K562 (cell line): ENCODE measurements around the gene RGL2. TPM values are rescaled to one million over a fixed set of nuclear protein-coding genes. Genes with fewer than 3 reads are reported as not detected.

Experiments used
- CAMTA2 ChIP-seq: fragments of 250-450 bp; sonication (Bioruptor Pico); conservative IDR thresholded peaks from 2 replicates; pipeline ENCODE4 v1.5.1; 2022
- CEBPZ ChIP-seq: fragments of 150-350 bp; IDR thresholded peaks from 2 replicates; pipeline ENCODE4 v1.6.1; 2014; ENCODE audit warnings: low read depth, mild to moderate bottlenecking, low read length, borderline replicate concordance
- KDM5B ChIP-seq: fragments of 200-600 bp; sonication (generic); IDR thresholded peaks from 2 replicates; pipeline ENCODE4 v1.6.1; 2012; ENCODE audit warnings: low read depth, mild to moderate bottlenecking, moderate library complexity, low read length, control low read depth, inconsistent platforms; ENCODE audit not compliant: insufficient replicate concordance
- TBP ChIP-seq: optimal IDR thresholded peaks from 2 replicates; pipeline ENCODE3; 2011; ENCODE audit warnings: low read depth, low read length, improper control_type of control experiment
- polyA plus RNA-seq, 8 experiments: library from polyadenylated mRNA; depleted of rRNA in 4 of 8; stranded (reverse) in 5 of 8; unstranded in 3 of 8; fragments of >200 nt; fragmentation: Nextera tagmentation in 2 of 8; fragmentation: Illumina TruSeq in 1 of 8; extraction: Ambion mirVana in 2 of 8; extraction: Trizol in 1 of 8; gene quantifications; 2 replicates each; pipeline versions ENCODE4 v1.2.1 to v1.2.3, GENCODE V29; 2011 to 2014; ENCODE audit warnings: inconsistent platforms in 1 of 8, missing spikeins in 1 of 8
- total RNA-seq, 7 experiments: library from RNA; depleted of rRNA in 6 of 7; stranded (reverse); fragments of >200 nt in 6 of 7; fragmentation: Illumina TruSeq in 2 of 7; extraction: Trizol in 2 of 7; gene quantifications; 2 replicates each; pipeline versions ENCODE4 v1.2.1 to v1.2.3, GENCODE V29; 2011 to 2021; ENCODE audit warnings: low replicate concordance in 1 of 7
- TF ChIP-seq, protein P1 (sequence below), 3 experiments: fragments of 200-800 bp in 1 of 3; sonication (Bioruptor generic) in 1 of 3; sonication (generic) in 1 of 3; formaldehyde crosslinking in 1 of 3; IDR thresholded peaks; 2 replicates each; pipeline versions ENCODE4 v1.6.1 to v1.8.0; 2016 to 2022; ENCODE audit warnings: mild to moderate bottlenecking in 2 of 3, missing compliant biosample characterization in 2 of 3, missing genetic modification characterization in 2 of 3, missing genetic modification reagents in 1 of 3
- TF ChIP-seq, protein P2 (sequence below): fragments of 250-450 bp; sonication (Bioruptor Pico); IDR thresholded peaks from 2 replicates; pipeline ENCODE4 v1.4.0; 2020; ENCODE audit warnings: mild to moderate bottlenecking, moderate library complexity, borderline replicate concordance

RGL2 gene
- total and polyA plus RNA-seq, 9 of the 15 experiments (the other 6 are each of a cell fraction or from before 2014, with no cell fraction given), result 1.8 to 57.1 (median 19.5) TPM

- peak; percentile 7 for TF ChIP-seq KDM5B
- TF ChIP-seq TBP, result no peak
- TF ChIP-seq, protein P1, sequence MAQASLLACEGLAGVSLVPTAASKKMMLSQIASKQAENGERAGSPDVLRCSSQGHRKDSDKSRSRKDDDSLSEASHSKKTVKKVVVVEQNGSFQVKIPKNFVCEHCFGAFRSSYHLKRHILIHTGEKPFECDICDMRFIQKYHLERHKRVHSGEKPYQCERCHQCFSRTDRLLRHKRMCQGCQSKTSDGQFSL (CRISPR knock-in tag; IDR thresholded peaks at IDR 0.05), result 0 out of 2 replicates have a peak, but pooled peaks have one; percentile 17
- TF ChIP-seq, protein P1 (tag; IDR thresholded peaks at IDR 0.05), result no peak
- TF ChIP-seq CAMTA2 (CRISPR knock-in tag), result no peak
- no peak for TF ChIP-seq CEBPZ
- TF ChIP-seq, protein P2, sequence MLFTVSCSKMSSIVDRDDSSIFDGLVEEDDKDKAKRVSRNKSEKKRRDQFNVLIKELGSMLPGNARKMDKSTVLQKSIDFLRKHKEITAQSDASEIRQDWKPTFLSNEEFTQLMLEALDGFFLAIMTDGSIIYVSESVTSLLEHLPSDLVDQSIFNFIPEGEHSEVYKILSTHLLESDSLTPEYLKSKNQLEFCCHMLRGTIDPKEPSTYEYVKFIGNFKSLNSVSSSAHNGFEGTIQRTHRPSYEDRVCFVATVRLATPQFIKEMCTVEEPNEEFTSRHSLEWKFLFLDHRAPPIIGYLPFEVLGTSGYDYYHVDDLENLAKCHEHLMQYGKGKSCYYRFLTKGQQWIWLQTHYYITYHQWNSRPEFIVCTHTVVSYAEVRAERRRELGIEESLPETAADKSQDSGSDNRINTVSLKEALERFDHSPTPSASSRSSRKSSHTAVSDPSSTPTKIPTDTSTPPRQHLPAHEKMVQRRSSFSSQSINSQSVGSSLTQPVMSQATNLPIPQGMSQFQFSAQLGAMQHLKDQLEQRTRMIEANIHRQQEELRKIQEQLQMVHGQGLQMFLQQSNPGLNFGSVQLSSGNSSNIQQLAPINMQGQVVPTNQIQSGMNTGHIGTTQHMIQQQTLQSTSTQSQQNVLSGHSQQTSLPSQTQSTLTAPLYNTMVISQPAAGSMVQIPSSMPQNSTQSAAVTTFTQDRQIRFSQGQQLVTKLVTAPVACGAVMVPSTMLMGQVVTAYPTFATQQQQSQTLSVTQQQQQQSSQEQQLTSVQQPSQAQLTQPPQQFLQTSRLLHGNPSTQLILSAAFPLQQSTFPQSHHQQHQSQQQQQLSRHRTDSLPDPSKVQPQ (CRISPR knock-in tag), result no peak
These were observed 5.6 kb downstream of the RGL2 start (continued) for GRCh38 chr6:33292996-33293682.
